Esophagus squamous epithelium (tissue), 4 donors: ENCODE results near the gene COMT.

Source experiments
- CTCF ChIP-seq, 6 experiments: fragments of 450-650 bp in 4 of 6; fragments of 200-600 bp in 2 of 6; sonication (generic) in 2 of 6; IDR thresholded peaks; one replicate each; pipeline ENCODE4 v1.5.1; 2016 to 2019; ENCODE audit warnings: antibody characterized with exemption in 6 of 6, mild to moderate bottlenecking in 4 of 6, moderate library complexity in 4 of 6
- POLR2A ChIP-seq, 4 donors: fragments of 450-650 bp; IDR thresholded peaks; one replicate each; pipeline ENCODE4 v1.6.1; 2017; ENCODE audit warnings: antibody characterized with exemption in 4 of 4, mild to moderate bottlenecking in 4 of 4, moderate library complexity in 3 of 4

- TF ChIP-seq CTCF (IDR thresholded peaks at IDR 0.05) (no peak), POLR2A (IDR thresholded peaks at IDR 0.05) (no peak)
These were observed 13.4 kb upstream of the COMT start for GRCh38 chr22:19928207-19928606.
